GM10266 (cell line): ENCODE results near the gene EEIG1.
A peak's percentile ranks its signal among the peaks of the same experiment; 100 is the strongest.

Experiments
- DNase-seq: peaks from one replicate; pipeline ENCODE4 v3.0.0; 2012; ENCODE audit errors: extremely low spot score
- CTCF ChIP-seq: IDR thresholded peaks from 2 replicates; pipeline ENCODE4 v1.5.1; 2012; ENCODE audit warnings: mild to moderate bottlenecking, low read depth; ENCODE audit not compliant: control insufficient read depth, insufficient read depth; ENCODE audit errors: missing control alignments

EEIG1 gene

DNA sequence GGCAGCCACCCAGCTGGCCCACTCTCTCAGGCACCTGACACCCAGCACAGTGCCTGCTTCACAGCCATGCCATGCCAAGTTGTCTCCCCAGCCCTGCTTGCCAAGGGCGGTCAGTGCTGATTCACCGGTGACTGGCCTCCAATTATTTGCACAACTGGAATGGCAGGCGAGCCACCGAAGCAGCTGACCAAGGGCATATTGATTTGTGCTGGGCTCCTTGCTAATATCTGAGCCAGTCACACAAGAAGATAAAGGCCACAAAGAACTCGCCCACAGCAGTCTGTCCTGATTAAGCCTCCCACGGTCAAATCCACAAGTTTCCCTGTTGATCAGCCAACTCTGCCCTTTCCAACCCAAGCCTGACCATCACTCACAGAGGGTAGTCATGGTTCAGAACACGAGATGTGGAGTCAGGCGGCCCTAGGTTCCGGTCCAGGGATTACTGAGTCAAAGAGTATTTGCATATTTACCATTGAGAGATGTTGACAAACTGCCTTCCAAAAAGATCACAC is 6.4 kb upstream of the EEIG1 start:
- DNase-seq = no peak
- TF ChIP-seq CTCF = no peak

DNA sequence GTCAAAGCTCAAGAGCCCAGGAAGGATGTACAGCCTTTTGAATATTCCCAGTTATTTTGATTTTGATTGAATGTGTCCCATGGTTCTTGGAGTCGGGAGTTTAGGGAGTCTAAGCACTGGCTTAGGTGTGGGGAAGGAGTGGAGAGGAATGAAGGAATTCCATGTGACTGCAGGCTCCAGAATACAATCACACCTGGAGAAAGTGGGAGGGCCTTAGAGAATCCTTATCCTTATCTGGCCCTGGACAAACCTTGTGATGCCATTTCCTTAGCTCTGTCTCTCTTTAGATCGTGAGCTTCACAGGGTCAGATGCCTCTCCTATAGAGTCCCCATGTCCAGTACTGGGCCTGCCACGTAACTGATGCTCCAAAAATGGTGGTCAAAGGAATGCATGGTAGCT is 4.2 kb upstream of the EEIG1 start:
- no peak for TF ChIP-seq CTCF
- no peak for DNase-seq

DNA sequence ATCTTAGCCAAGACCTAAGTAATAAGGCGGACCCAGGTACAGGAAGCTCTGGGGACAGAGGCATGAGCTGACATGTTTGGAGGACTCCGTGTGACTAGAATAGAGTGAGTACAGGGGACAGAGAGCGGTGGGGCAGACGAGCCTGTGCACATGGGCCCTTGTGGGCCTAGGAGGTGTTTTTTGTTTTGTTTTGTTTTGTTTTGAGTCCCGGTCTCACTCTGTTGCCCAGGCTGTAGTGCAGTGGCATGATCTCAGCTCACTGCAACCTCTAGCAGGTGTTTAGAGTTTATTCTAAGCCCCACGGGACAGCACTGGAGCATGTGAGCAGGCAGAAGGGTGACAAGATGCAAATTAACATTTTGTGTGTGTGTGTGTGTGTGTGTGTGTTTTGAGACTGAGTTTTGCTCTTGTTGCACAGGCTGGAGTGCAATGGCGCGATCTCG is 3.1 kb upstream of the EEIG1 start:
- no peak for TF ChIP-seq CTCF
- DNase-seq = peak; percentile 70

DNA sequence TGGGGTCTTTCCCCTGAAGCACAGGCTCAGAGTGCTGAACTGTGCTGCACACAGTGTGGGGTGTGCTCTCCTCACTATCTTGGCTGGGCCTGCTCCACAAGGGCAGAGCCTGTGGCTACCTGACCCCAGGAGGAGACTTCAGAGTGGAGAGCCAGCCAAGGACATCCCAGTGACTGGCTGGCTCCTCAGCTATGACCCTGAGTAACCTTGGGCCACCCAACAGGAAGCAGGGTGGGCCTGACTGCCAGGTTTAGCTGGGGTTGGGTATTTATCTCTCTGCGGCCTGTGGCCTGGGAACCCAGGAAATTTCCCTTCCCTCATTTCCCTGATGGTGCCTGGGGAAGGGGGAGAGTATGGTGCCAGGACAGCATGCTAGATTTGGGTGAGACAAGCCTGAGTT is 2.1 kb upstream of the EEIG1 start:
- DNase-seq = no peak
- TF ChIP-seq CTCF = no peak

DNA sequence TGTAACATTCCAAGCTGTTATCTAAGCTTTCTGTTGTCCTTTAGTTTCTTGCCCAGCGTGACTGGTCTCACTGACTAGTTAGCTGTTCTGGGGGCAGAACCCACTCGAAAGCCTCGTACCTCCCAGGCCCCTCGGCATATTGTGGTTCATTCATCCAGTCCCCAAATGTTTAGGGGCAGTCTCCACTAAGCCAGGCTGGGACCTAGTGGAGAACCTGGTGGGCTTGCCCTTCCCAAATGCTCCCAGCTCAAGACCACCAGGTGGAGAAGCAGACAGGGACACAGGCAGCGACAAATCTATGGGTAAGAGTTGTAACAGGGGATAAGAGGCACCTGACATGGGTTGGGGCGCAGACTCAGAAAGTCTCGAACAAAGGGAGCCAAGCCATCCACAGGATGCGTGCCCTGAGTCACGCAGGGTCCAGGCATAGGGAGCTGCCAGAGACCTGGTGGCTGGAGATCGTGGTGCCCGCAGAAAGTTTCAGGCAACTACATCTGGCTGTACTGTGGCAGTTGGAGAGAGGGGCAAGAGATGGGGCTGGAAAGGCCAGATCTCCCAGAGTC is 851 bp upstream of the EEIG1 start:
- no peak for DNase-seq
- no peak for TF ChIP-seq CTCF

GRCh38 chr9:127980060-127980705 is 606 bp downstream of the EEIG1 start:
- no peak for TF ChIP-seq CTCF
- DNase-seq = no peak

DNA sequence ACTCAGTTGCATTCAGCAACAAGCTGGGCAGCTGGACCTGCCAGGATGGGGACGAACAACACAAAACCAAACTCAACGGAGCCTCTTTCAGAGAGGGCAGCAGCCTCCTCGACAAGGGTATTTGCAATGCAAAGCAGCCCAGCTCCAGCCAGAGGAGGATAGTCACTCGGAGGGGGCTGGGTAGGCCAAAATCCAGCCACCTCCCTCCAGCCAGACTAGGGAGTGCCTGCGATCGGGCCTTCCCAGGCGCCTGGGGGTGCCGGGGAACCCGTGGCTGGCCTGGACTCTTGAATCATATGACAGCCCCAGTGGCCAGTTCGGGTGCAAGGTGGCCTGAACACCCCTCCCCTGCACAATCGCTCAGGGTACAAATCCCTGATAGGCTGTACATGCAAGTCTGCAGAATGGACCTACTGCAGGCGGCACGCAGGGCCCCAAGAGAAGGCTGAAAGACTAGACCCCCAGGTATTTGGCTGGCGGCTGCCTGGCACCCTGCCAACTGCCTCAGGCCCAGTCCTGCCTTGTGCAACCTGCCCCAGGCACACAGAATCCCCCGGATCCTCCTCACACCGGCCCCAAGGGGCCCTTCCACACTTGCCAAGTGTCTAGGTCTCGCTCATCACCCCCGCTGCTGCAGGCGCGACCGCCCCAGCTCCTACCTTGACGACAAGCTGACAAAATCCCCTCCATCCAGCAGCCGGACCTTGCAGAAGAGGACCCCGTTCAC is 1.3 kb downstream of the EEIG1 start:
- TF ChIP-seq CTCF = no peak
- DNase-seq = peak; percentile 69
